ENCODE data around the gene PPIG. TPM values are rescaled to one million over a fixed set of nuclear protein-coding genes. Genes with fewer than 3 reads are reported as not detected.
"Not testable (repeated sequence)": the region's sequence is repeated elsewhere in the genome, so short reads cannot be mapped to it uniquely, and the experiment has no call there.

Gene PPIG
- total RNA-seq, 6 experiments from 2014 or later, result 15.1 to 27.7 (median 23.8) TPM

GRCh38 chr2:169573974-169574299 is 10.2 kb upstream of the PPIG start:
- Histone ChIP-seq H3K9me3 (no peaks in the 10 kb centered on the region), H3K36me3 (no peaks in the 10 kb centered on the region), H3K27ac (no peak overlapping the region), H3K4me1 (peaks cover 0 to 8% (median 0%) of the 10 kb centered on the region in 4 donors), H3K4me3 (peak overlapping the region in 2 of 3 donors; percentile 83 to 89), H3K27me3 (no peaks in the 10 kb centered on the region)
- no peak for DNase-seq
- intact Hi-C loops (cut with DNase I), result no loop called here
- WGBS (ENCODE audit: insufficient coverage, low coverage, low lambda C conversion rate, missing lambda C conversion rate), result 31% methylated on average over 6 of the region's 6 CpGs
- no peak for ATAC-seq
- TF ChIP-seq POLR2A (IDR thresholded peaks at IDR 0.05), result no peak
- no peak for TF ChIP-seq CTCF (IDR thresholded peaks at IDR 0.05)

- H3K9me3 ChIP-seq; H3K27ac ChIP-seq; intact Hi-C loops (cut with DNase I); DNase-seq; H3K36me3 ChIP-seq; H3K27me3 ChIP-seq; H3K4me3 ChIP-seq; ATAC-seq; H3K4me1 ChIP-seq: not testable (repeated sequence)
- 63% methylated on average over 5 of the region's 5 CpGs for WGBS (ENCODE audit: insufficient coverage, low coverage, low lambda C conversion rate, missing lambda C conversion rate)
Observed at GRCh38 chr2:169574539-169574938, 9.6 kb upstream of the PPIG start.

- H3K4me1 ChIP-seq; DNase-seq; H3K36me3 ChIP-seq; intact Hi-C loops (cut with DNase I); H3K27me3 ChIP-seq; ATAC-seq; H3K27ac ChIP-seq; H3K4me3 ChIP-seq; H3K9me3 ChIP-seq: not testable (repeated sequence)
- WGBS (ENCODE audit: insufficient coverage, low coverage, low lambda C conversion rate, missing lambda C conversion rate), result no CpG with 5 or more reads among the region's 36 CpGs
Observed at GRCh38 chr2:169575264-169575663, 8.9 kb upstream of the PPIG start.

GRCh38 chr2:169579044-169579443 is 5.1 kb upstream of the PPIG start:
- Histone ChIP-seq H3K4me1 (no peaks in the 10 kb centered on the region), H3K4me3 (no peak overlapping the region), H3K27ac (no peak overlapping the region), H3K27me3 (no peaks in the 10 kb centered on the region), H3K36me3 (no peaks in the 10 kb centered on the region), H3K9me3 (no peaks in the 10 kb centered on the region)
- no peak for DNase-seq
- no peak for ATAC-seq
- no peak for TF ChIP-seq POLR2A (IDR thresholded peaks at IDR 0.05)
- no peak for TF ChIP-seq CTCF (IDR thresholded peaks at IDR 0.05)
- 53% methylated on average over 5 of the region's 6 CpGs for WGBS (ENCODE audit: insufficient coverage, low coverage, low lambda C conversion rate, missing lambda C conversion rate)
- intact Hi-C loops (cut with DNase I), result no loop called here

- H3K36me3 ChIP-seq; H3K27ac ChIP-seq; H3K27me3 ChIP-seq; H3K9me3 ChIP-seq; H3K4me3 ChIP-seq; ATAC-seq; DNase-seq; intact Hi-C loops (cut with DNase I): not testable (repeated sequence)
- H3K4me1 ChIP-seq, result peaks cover 0 to 15% (median 5%) of the 10 kb centered on the region in 4 donors
- 95% methylated on average over 9 of the region's 10 CpGs for WGBS (ENCODE audit: insufficient coverage, low coverage, low lambda C conversion rate, missing lambda C conversion rate)
Observed at GRCh38 chr2:169582552-169583266, 1.4 kb upstream of the PPIG start.

GRCh38 chr2:169583518-169583917 is 633 bp upstream of the PPIG start:
- H3K27ac ChIP-seq, result peak overlapping the region in 1 of 3 donors; percentile 82

More at GRCh38 chr2:169583518-169583917, 633 bp upstream of the PPIG start:
- intact Hi-C loops (cut with DNase I), result no loop called here
- Histone ChIP-seq H3K27me3 (no peaks in the 10 kb centered on the region), H3K4me3 (no peak overlapping the region), H3K4me1 (peaks cover 0 to 15% (median 5%) of the 10 kb centered on the region in 4 donors), H3K9me3 (no peaks in the 10 kb centered on the region), H3K36me3 (no peaks in the 10 kb centered on the region)
- WGBS (ENCODE audit: insufficient coverage, low coverage, low lambda C conversion rate, missing lambda C conversion rate), result 91% methylated on average over 5 of the region's 5 CpGs
- DNase-seq (no peak), ATAC-seq (no peak)
- TF ChIP-seq POLR2A (IDR thresholded peaks at IDR 0.05) (no peak), CTCF (IDR thresholded peaks at IDR 0.05) (no peak)
